GM23338 (cell line): Measurements from ENCODE around the gene HLCS. TPM values are rescaled to one million over a fixed set of nuclear protein-coding genes. Genes with fewer than 3 reads are reported as not detected.

Experiments
- ATAC-seq: fragments of 200-7000 bp; cut with Tn5 transposase; 3 replicates; pipeline ENCODE4 v1.9.1; 2020
- DNase-seq: peaks from one replicate; pipeline ENCODE4 v3.0.0-alpha.2; 2015; ENCODE audit warnings: low spot score
- H2AFZ ChIP-seq: fragments of 200-600 bp; sonication (generic); 2 replicates; pipeline ENCODE4 v1.8.0; 2016; ENCODE audit warnings: antibody characterized with exemption, mild to moderate bottlenecking, moderate library complexity
- H3F3A ChIP-seq: fragments of 200-600 bp; sonication (generic); replicated peaks from 2 replicates; pipeline ENCODE4 v1.8.0; 2017; ENCODE audit warnings: antibody characterized with exemption, mixed run types, low read depth
- H3K27ac ChIP-seq: fragments of 200-600 bp; sonication (generic); 2 replicates; pipeline ENCODE4 v1.6.1; 2016; ENCODE audit warnings: low read depth
- H3K27me3 ChIP-seq: fragments of 200-600 bp; sonication (generic); 2 replicates; pipeline ENCODE4 v1.8.0; 2016; ENCODE audit warnings: mild to moderate bottlenecking, mixed run types, moderate library complexity; ENCODE audit not compliant: insufficient read depth
- H3K36me3 ChIP-seq: fragments of 200-600 bp; sonication (generic); 2 replicates; pipeline ENCODE4 v1.8.0; 2016; ENCODE audit warnings: mild to moderate bottlenecking; ENCODE audit not compliant: insufficient read depth
- H3K4me1 ChIP-seq: fragments of 200-600 bp; sonication (generic); 2 replicates; pipeline ENCODE4 v1.8.0; 2016; ENCODE audit warnings: mild to moderate bottlenecking, moderate library complexity; ENCODE audit not compliant: insufficient read depth
- H3K4me2 ChIP-seq: fragments of 200-600 bp; sonication (generic); 2 replicates; pipeline ENCODE4 v1.7.1; 2017; ENCODE audit warnings: mixed run types
- H3K4me3 ChIP-seq: fragments of 200-600 bp; sonication (generic); 2 replicates; pipeline ENCODE4 v1.6.1; 2016; ENCODE audit warnings: mixed run types
- H3K79me2 ChIP-seq: fragments of 200-600 bp; sonication (generic); replicated peaks from 2 replicates; pipeline ENCODE4 v1.8.0; 2017; ENCODE audit warnings: mild to moderate bottlenecking; ENCODE audit not compliant: insufficient read depth
- H3K9me2 ChIP-seq: fragments of 200-600 bp; sonication (generic); 2 replicates; pipeline ENCODE4 v1.8.0; 2017; ENCODE audit not compliant: insufficient read depth
- H4K20me1 ChIP-seq: fragments of 200-600 bp; sonication (generic); replicated peaks from 2 replicates; pipeline ENCODE4 v1.8.0; 2017; ENCODE audit warnings: mild to moderate bottlenecking; ENCODE audit not compliant: insufficient read depth
- H3K27ac Mint-ChIP-seq: 2 replicates; pipeline ENCODE4 v1.8.0; 2020; ENCODE audit warnings: inconsistent platforms, mild to moderate bottlenecking, moderate library complexity, mixed read lengths
- H3K27me3 Mint-ChIP-seq: 3 replicates; pipeline ENCODE4 v1.8.0; 2022; ENCODE audit warnings: low read depth, mild to moderate bottlenecking, moderate library complexity, mixed read lengths, inconsistent platforms; ENCODE audit not compliant: insufficient read depth, poor library complexity
- H3K36me3 Mint-ChIP-seq: 3 replicates; pipeline ENCODE4 v1.8.0; 2021; ENCODE audit warnings: low read depth, mild to moderate bottlenecking, inconsistent platforms, moderate library complexity, mixed read lengths
- H3K4me1 Mint-ChIP-seq: 3 replicates; pipeline ENCODE4 v1.8.0; 2020; ENCODE audit warnings: mild to moderate bottlenecking, inconsistent platforms, mixed read lengths
- H3K4me3 Mint-ChIP-seq: 3 replicates; pipeline ENCODE4 v1.8.0; 2021; ENCODE audit warnings: moderate library complexity, mild to moderate bottlenecking, inconsistent platforms, mixed read lengths
- H3K9me3 Mint-ChIP-seq: 3 replicates; pipeline ENCODE4 v1.8.0; 2020; ENCODE audit warnings: moderate library complexity, mild to moderate bottlenecking, inconsistent platforms, mixed read lengths
- CREB1 ChIP-seq: fragments of 250-450 bp; sonication (Bioruptor Pico); IDR thresholded peaks from 2 replicates; pipeline ENCODE4 v1.5.0; 2020; ENCODE audit warnings: low read depth, mild to moderate bottlenecking, moderate library complexity
- CTCF ChIP-seq, 2 experiments: fragments of 200-600 bp in 1 of 2; sonication (generic) in 1 of 2; conservative IDR thresholded peaks; 2 replicates each; pipeline versions ENCODE4 v1.5.1 to v1.6.1; 2016 to 2017; ENCODE audit warnings: antibody characterized with exemption in 2 of 2, low read depth in 2 of 2, mild to moderate bottlenecking in 2 of 2, moderate library complexity in 1 of 2
- ETS1 ChIP-seq: IDR thresholded peaks from 2 replicates; pipeline ENCODE4 v1.6.1; 2016; ENCODE audit warnings: antibody characterized with exemption
- EZH2 ChIP-seq: fragments of 200-600 bp; sonication (generic); IDR thresholded peaks from one replicate; pipeline ENCODE4 v1.8.0; 2017; ENCODE audit warnings: antibody characterized with exemption, mild to moderate bottlenecking, low read depth; ENCODE audit not compliant: unreplicated experiment
- EZH2phosphoT487 ChIP-seq: fragments of 200-600 bp; sonication (generic); IDR thresholded peaks from one replicate; pipeline ENCODE4 v1.8.1; 2018; ENCODE audit warnings: antibody characterized with exemption; ENCODE audit not compliant: unreplicated experiment
- JUNB ChIP-seq: IDR thresholded peaks from one replicate; pipeline ENCODE4 v1.6.1; 2016; ENCODE audit warnings: antibody characterized with exemption; ENCODE audit not compliant: unreplicated experiment
- NANOG ChIP-seq: IDR thresholded peaks from 2 replicates; pipeline ENCODE4 v1.6.1; 2016; ENCODE audit warnings: antibody characterized with exemption, borderline replicate concordance
- POLR2AphosphoS5 ChIP-seq: IDR thresholded peaks from 2 replicates; pipeline ENCODE4 v1.6.1; 2016; ENCODE audit warnings: antibody characterized with exemption, low read depth
- REST ChIP-seq: IDR thresholded peaks from one replicate; pipeline ENCODE4 v1.6.1; 2018; ENCODE audit warnings: antibody characterized with exemption; ENCODE audit not compliant: unreplicated experiment
- STAT1 ChIP-seq: IDR thresholded peaks from one replicate; pipeline ENCODE4 v1.6.1; 2016; ENCODE audit warnings: antibody characterized with exemption; ENCODE audit not compliant: unreplicated experiment
- ZNF114 ChIP-seq: fragments of 250-450 bp; sonication (Bioruptor Pico); IDR thresholded peaks from 2 replicates; pipeline ENCODE4 v1.5.0; 2020; ENCODE audit warnings: mild to moderate bottlenecking, moderate library complexity
- ZNF331 ChIP-seq: fragments of 250-450 bp; sonication (Bioruptor Pico); IDR thresholded peaks from 2 replicates; pipeline ENCODE4 v1.5.0; 2020; ENCODE audit warnings: low read depth, mild to moderate bottlenecking, moderate library complexity
- ZNF462 ChIP-seq: fragments of 250-450 bp; sonication (Bioruptor Pico); IDR thresholded peaks from 2 replicates; pipeline ENCODE4 v1.5.0; 2020; ENCODE audit warnings: mild to moderate bottlenecking, moderate library complexity
- polyA plus RNA-seq: library from polyadenylated mRNA; unstranded; fragments of >200 nt; fragmentation: Nextera tagmentation; extraction: Ambion mirVana; gene quantifications from 2 replicates; pipeline ENCODE4 v1.2.1, GENCODE V29; 2016
- total RNA-seq: library from RNA; depleted of rRNA; stranded (reverse); fragments of >200 nt; shearing (Covaris generic); gene quantifications from 2 replicates; pipeline ENCODE4 v1.2.3, GENCODE V29; 2014

HLCS gene
- total and polyA plus RNA-seq, 2 experiments from 2014 or later: 6.1 to 14.7 TPM

GRCh38 chr21:36929622-36930021, 36.8 kb downstream of the HLCS start (continued):
- TF ChIP-seq ZNF331 (CRISPR knock-in tag): no peak
- no peak for TF ChIP-seq JUNB

GRCh38 chr21:36928960-36929359, 37.5 kb downstream of the HLCS start:
- no peak overlapping the region for H3K27ac ChIP-seq
- no peak overlapping the region for H3K4me3 ChIP-seq
- TF ChIP-seq JUNB (no peak), ZNF331 (CRISPR knock-in tag) (no peak), EZH2 (no peak), ETS1 (no peak), CTCF (conservative IDR thresholded peaks at IDR 0.05; ENCODE audit: low read depth in 2 of 2) (no peak), POLR2AphosphoS5 (no peak), STAT1 (no peak), ZNF462 (CRISPR knock-in tag) (no peak), NANOG (no peak), EZH2phosphoT487 (no peak), REST (no peak), ZNF114 (CRISPR knock-in tag) (no peak), CREB1 (CRISPR knock-in tag) (no peak)
- no peaks in the 10 kb centered on the region for H3K9me3 Mint-ChIP-seq
- no peaks in the 10 kb centered on the region for H3K36me3 Mint-ChIP-seq
- no peak overlapping the region for H2AFZ ChIP-seq
- no peaks in the 10 kb centered on the region for H3F3A ChIP-seq
- no peaks in the 10 kb centered on the region for H3K27me3 ChIP-seq
- no peaks in the 10 kb centered on the region for H3K27me3 Mint-ChIP-seq
- no peak for ATAC-seq
- DNase-seq: no peak
- no peaks in the 10 kb centered on the region for H3K9me2 ChIP-seq
- no peaks in the 10 kb centered on the region; the same call in 2 of the 3 replicates for H3K4me1 Mint-ChIP-seq
- H3K4me1 ChIP-seq: no peaks in the 10 kb centered on the region
- H3K4me2 ChIP-seq: no peak overlapping the region
- H3K4me3 Mint-ChIP-seq: no peak overlapping the region
- H3K36me3 ChIP-seq: no peaks in the 10 kb centered on the region
- H3K27ac Mint-ChIP-seq: no peak overlapping the region
- no peaks in the 10 kb centered on the region for H3K79me2 ChIP-seq
- no peaks in the 10 kb centered on the region for H4K20me1 ChIP-seq
